HFFc6 (cell line): ENCODE results near the gene PRR33. TPM values are rescaled to one million over a fixed set of nuclear protein-coding genes. Genes with fewer than 3 reads are reported as not detected.

Source experiments
- DNase-seq: peaks from one replicate; pipeline ENCODE4 v3.0.0-alpha.2; 2018
- H3K27ac Mint-ChIP-seq: 2 replicates; pipeline ENCODE4 v1.8.0; 2020; ENCODE audit warnings: mild to moderate bottlenecking, mixed read lengths
- H3K27me3 Mint-ChIP-seq: 2 replicates; pipeline ENCODE4 v1.8.0; 2021; ENCODE audit warnings: mild to moderate bottlenecking, moderate library complexity, mixed read lengths; ENCODE audit not compliant: insufficient read depth
- H3K36me3 Mint-ChIP-seq: 2 replicates; pipeline ENCODE4 v1.8.0; 2021; ENCODE audit warnings: low read depth, mixed read lengths
- H3K4me1 Mint-ChIP-seq: 2 replicates; pipeline ENCODE4 v1.8.0; 2020; ENCODE audit warnings: low read depth, mixed read lengths
- H3K4me3 Mint-ChIP-seq: 2 replicates; pipeline ENCODE4 v1.8.0; 2020; ENCODE audit warnings: mild to moderate bottlenecking, moderate library complexity, mixed read lengths
- H3K9me3 Mint-ChIP-seq: 2 replicates; pipeline ENCODE4 v1.8.0; 2020; ENCODE audit warnings: mild to moderate bottlenecking, mixed read lengths
- CTCF ChIP-seq: fragments of 200-600 bp; sonication (generic); IDR thresholded peaks from 2 replicates; pipeline ENCODE4 v1.5.0; 2021; ENCODE audit warnings: antibody characterized with exemption, mild to moderate bottlenecking
- total RNA-seq, 6 experiments: library from RNA; stranded (reverse); fragmentation: NEBNext Ultra II Directional; extraction: Animal tissue kit (Norgen Biotek cat#: 25700); gene quantifications; 2 replicates in 1 of 6; 3 replicates in 5 of 6; pipeline ENCODE4 v1.2.3, GENCODE V29; 2021

The PRR33 gene
- total RNA-seq, 6 experiments from 2014 or later, result not detected

DNA sequence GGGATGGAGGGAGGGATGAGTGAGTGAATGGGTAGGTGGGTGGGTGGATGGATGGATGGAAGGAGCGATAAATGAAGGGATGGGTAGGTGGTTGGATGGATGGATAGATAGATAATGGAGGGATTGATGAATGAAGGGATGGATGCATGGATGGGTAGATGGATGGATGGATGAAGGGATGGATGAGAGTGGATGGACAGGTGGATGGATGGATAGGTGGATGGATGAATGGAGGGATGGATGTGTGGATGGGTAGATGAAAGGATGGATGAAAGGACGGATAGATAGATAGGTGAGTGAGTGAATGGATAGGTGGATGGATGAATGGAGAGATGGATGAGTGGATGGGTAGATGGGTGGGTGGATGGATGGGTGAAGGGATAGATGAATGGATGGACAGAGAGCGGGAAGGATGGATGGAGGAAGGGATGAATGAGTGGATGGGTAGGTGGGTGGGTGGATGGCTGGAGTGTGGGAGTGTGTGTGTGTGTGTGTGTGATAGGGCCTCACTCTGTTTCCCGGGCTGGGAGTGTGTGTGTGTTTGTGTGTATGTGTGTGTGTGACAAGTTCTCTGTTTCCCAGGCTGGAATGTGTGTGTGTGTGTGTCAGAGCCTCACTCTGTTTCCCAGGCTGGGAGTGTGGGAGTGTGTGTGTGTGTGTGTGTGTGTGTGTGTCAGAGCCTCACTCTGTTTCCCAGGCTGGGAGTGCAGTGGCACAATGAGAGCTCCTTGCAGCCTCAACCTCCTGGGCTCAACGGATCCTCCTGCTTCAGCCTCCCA is 2.1 kb upstream of the PRR33 start:
- Mint-ChIP-seq H3K27me3 (peaks cover 33% of the 10 kb centered on the region), H3K4me3 (no peak overlapping the region)

GRCh38 chr11:1892558-1892957 is 863 bp upstream of the PRR33 start:
- H3K4me3 Mint-ChIP-seq, result no peak overlapping the region
- DNase-seq, result no peak
- H3K27me3 Mint-ChIP-seq, result peaks cover 29% of the 10 kb centered on the region
- no peaks in the 10 kb centered on the region for H3K9me3 Mint-ChIP-seq
- H3K27ac Mint-ChIP-seq, result no peak overlapping the region
- no peaks in the 10 kb centered on the region for H3K36me3 Mint-ChIP-seq
- TF ChIP-seq CTCF, result no peak
- H3K4me1 Mint-ChIP-seq, result no peaks in the 10 kb centered on the region

More for the DNA sequence above, 2.1 kb upstream of the PRR33 start:
- Mint-ChIP-seq H3K4me1 (no peaks in the 10 kb centered on the region), H3K27ac (no peak overlapping the region), H3K9me3 (no peaks in the 10 kb centered on the region), H3K36me3 (no peaks in the 10 kb centered on the region)
- no peak for DNase-seq
- no peak for TF ChIP-seq CTCF

DNA sequence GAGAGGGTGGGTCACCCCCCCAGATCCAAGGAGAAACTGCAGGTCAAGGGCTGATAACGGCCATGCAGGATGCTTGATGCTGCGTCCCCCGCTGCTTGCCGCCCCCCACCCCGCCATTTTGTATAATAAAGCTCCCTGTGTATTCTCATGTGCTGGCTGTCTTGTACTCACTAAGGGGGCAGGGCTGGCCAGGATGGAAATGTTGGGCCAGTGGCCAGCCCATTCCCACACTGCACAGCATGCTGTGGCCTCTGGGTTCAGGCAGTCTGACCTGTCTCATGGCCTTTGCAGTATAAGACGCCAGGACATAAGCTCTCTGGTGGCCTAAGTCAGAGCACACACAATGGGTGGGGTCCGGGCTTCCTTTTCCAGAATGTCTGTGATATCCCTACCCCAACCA is 421 bp upstream of the PRR33 start:
- Mint-ChIP-seq H3K4me3 (no peak overlapping the region), H3K36me3 (no peaks in the 10 kb centered on the region), H3K4me1 (no peaks in the 10 kb centered on the region), H3K27me3 (peaks cover 25% of the 10 kb centered on the region), H3K27ac (no peak overlapping the region), H3K9me3 (no peaks in the 10 kb centered on the region)
- DNase-seq, result no peak
- no peak for TF ChIP-seq CTCF

GRCh38 chr11:1890856-1891830 is 552 bp downstream of the PRR33 start:
- Mint-ChIP-seq H3K27me3 (peaks cover 16% of the 10 kb centered on the region), H3K27ac (no peak overlapping the region), H3K4me3 (no peak overlapping the region), H3K36me3 (no peaks in the 10 kb centered on the region), H3K4me1 (no peaks in the 10 kb centered on the region), H3K9me3 (no peaks in the 10 kb centered on the region)
- DNase-seq, result no peak
- no peak for TF ChIP-seq CTCF

DNA sequence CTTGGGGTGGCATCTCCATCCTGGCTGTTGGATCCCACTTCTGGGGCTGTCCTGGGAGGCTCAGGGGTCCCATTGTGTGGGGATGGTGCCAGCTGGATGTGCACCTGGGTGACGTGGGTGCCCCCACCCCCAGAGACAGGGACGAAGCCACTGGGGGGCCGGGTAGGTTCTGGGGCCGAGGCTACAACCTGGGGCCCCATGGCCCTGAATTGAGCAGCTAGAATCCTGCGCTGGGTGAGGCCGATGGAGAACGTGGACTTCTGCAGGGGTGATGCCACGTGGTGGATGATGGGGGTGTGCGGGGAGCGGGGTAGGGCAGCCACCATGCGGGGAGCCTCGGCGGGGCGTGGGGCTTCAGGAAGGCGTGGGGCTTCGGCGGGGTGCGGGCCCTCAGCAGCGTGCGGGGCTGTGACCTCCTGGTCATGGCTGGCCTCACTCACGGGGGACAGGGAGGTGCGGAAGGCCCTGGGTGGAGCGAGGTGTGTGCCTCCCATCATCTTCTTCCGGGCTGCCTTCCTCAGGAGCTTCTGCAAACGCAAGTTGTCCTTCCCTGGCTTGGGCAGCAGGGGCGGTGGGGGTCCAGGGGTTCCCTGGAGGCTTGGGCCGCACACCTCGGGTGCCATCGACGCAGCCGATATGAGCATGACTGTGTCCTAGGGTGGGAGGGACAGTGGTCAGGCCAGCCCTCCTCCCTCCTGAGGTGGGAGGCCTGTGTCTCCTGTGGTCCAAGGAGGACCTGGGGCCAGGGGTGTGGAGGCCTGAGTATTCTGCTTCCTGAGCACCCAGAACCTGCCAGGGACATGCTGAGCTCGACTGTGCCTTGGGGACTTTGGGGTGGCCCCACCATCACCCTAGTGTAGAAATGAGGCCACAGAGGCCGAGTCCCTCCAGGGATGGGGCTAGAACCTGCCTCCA is 1.5 kb downstream of the PRR33 start:
- no peak overlapping the region for H3K27ac Mint-ChIP-seq
- H3K4me3 Mint-ChIP-seq, result no peak overlapping the region
- no peaks in the 10 kb centered on the region for H3K36me3 Mint-ChIP-seq
- no peak for DNase-seq
- no peaks in the 10 kb centered on the region for H3K9me3 Mint-ChIP-seq
- H3K4me1 Mint-ChIP-seq, result no peaks in the 10 kb centered on the region
- peaks cover 13% of the 10 kb centered on the region for H3K27me3 Mint-ChIP-seq
- TF ChIP-seq CTCF, result no peak
